Karpas-422 (cell line): ENCODE results near the gene IL2RG. TPM values are rescaled to one million over a fixed set of nuclear protein-coding genes. Genes with fewer than 3 reads are reported as not detected.

Experiments used
- DNase-seq: peaks from one replicate; pipeline ENCODE4 v3.0.0-alpha.2; 2015
- H2AFZ ChIP-seq: fragments of 200-600 bp; sonication (generic); 2 replicates; pipeline ENCODE4 v1.6.1; 2014; ENCODE audit warnings: antibody characterized with exemption, low read length, mixed read lengths
- H3K27ac ChIP-seq: fragments of 200-600 bp; sonication (generic); 2 replicates; pipeline ENCODE4 v1.5.1; 2014; ENCODE audit warnings: mild to moderate bottlenecking, low read length, moderate library complexity
- H3K27me3 ChIP-seq: fragments of 200-600 bp; sonication (generic); 2 replicates; pipeline ENCODE4 v1.6.1; 2014; ENCODE audit warnings: low read length, mixed read lengths
- H3K36me3 ChIP-seq: fragments of 200-600 bp; sonication (generic); 2 replicates; pipeline ENCODE4 v1.6.1; 2014; ENCODE audit warnings: low read length, mixed read lengths; ENCODE audit not compliant: insufficient read depth
- H3K4me1 ChIP-seq: fragments of 200-600 bp; sonication (generic); 2 replicates; pipeline ENCODE4 v1.6.1; 2014; ENCODE audit warnings: mild to moderate bottlenecking, low read length, mixed read lengths
- H3K4me2 ChIP-seq: fragments of 200-600 bp; sonication (generic); 2 replicates; pipeline ENCODE4 v1.6.1; 2014; ENCODE audit warnings: low read length, low read depth, mild to moderate bottlenecking; ENCODE audit not compliant: poor library complexity, severe bottlenecking
- H3K4me3 ChIP-seq: fragments of 200-600 bp; sonication (generic); 2 replicates; pipeline ENCODE4 v1.5.1; 2014; ENCODE audit warnings: mild to moderate bottlenecking, antibody characterized with exemption, low read length, mixed read lengths
- H3K79me2 ChIP-seq: fragments of 200-600 bp; sonication (generic); 2 replicates; pipeline ENCODE4 v1.6.1; 2014; ENCODE audit warnings: mild to moderate bottlenecking, low read length, mixed read lengths
- H3K9ac ChIP-seq: fragments of 200-600 bp; sonication (generic); 2 replicates; pipeline ENCODE4 v1.6.0; 2014; ENCODE audit warnings: low read length
- H3K9me2 ChIP-seq: fragments of 200-600 bp; sonication (generic), shearing (Covaris generic); replicated peaks from 2 replicates; pipeline ENCODE4 v1.6.0; 2014; ENCODE audit warnings: mild to moderate bottlenecking, low read length, moderate library complexity; ENCODE audit not compliant: insufficient read depth
- H3K9me3 ChIP-seq: fragments of 300-700, 200-600 bp; sonication (generic); 2 replicates; pipeline ENCODE4 v1.6.1; 2014; ENCODE audit warnings: low read length, mixed read lengths
- H4K20me1 ChIP-seq: fragments of 200-600 bp; sonication (generic); 2 replicates; pipeline ENCODE4 v1.6.1; 2014; ENCODE audit warnings: mild to moderate bottlenecking, antibody characterized with exemption, low read length, low read depth; ENCODE audit not compliant: insufficient read depth
- total RNA-seq: library from RNA; depleted of rRNA; stranded (reverse); fragments of >200 nt; shearing (Covaris generic); gene quantifications from 2 replicates; pipeline ENCODE4 v1.2.3, GENCODE V29; 2014; ENCODE audit warnings: low replicate concordance

IL2RG gene
- total RNA-seq, 1 experiment from 2014 or later, result 9.1 TPM

DNA sequence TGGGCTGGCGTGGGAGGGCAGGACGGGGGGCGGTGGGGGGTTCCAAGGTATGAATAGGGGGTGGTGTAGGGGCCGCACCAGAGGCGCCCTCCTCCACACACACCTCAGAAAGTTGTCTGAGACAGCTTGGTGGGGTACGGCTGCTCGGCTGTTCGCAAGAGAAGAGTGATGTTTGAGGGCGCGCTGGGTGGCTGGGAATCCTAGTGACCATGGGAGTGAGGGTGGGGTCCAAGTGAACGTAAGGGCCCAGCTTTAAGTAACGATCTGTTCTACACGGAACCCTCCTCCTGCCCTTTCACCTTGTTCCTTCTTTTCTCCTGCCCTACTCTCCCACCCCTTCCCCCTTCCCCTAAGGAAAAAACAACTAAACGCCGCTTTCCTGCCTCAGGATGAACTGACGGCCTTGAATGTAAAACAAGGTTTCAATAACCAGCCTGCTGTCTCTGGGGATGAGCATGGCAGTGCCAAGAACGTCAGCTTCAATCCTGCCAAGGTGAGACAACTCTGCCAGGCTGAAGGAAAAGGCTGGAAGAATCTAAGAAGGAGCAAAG lies 7.7 kb upstream of the IL2RG start:
- H3K9ac ChIP-seq, result peak overlapping the region; percentile 92
- H3K4me3 ChIP-seq, result peak overlapping the region; percentile 77
- no peak overlapping the region; the same call in 1 of the 2 replicates for H3K27ac ChIP-seq
- H3K9me3 ChIP-seq, result no peaks in the 10 kb centered on the region
- H3K9me2 ChIP-seq, result no peaks in the 10 kb centered on the region
- no peaks in the 10 kb centered on the region for H3K36me3 ChIP-seq
- H3K4me1 ChIP-seq, result peaks cover 12% of the 10 kb centered on the region
- peak overlapping the region; percentile 85 for H3K4me2 ChIP-seq
- no peak overlapping the region for H2AFZ ChIP-seq
- no peak for DNase-seq
- H3K27me3 ChIP-seq, result no peaks in the 10 kb centered on the region
- H4K20me1 ChIP-seq, result no peaks in the 10 kb centered on the region
- H3K79me2 ChIP-seq, result peaks cover 10% of the 10 kb centered on the region

- peak; percentile 89 for DNase-seq
- H3K4me3 ChIP-seq, result peak within 1 kb of the TSS; percentile 77
- peaks cover 12% of the 10 kb centered on the region for H3K4me1 ChIP-seq
- H3K79me2 ChIP-seq, result peaks cover 10% of the 10 kb centered on the region
- H3K27me3 ChIP-seq, result no peaks in the 10 kb centered on the region
- H4K20me1 ChIP-seq, result no peaks in the 10 kb centered on the region
- no peaks in the 10 kb centered on the region for H3K36me3 ChIP-seq
- 0 out of 2 replicates have a peak within 1 kb of the TSS, but pooled peaks have one; percentile 81 for H2AFZ ChIP-seq
- peak within 1 kb of the TSS; percentile 64 for H3K27ac ChIP-seq
- peak within 1 kb of the TSS; percentile 92 for H3K9ac ChIP-seq
- peak within 1 kb of the TSS; percentile 85 for H3K4me2 ChIP-seq
- H3K9me3 ChIP-seq, result no peaks in the 10 kb centered on the region
- H3K9me2 ChIP-seq, result no peaks in the 10 kb centered on the region
These were observed 6.9 kb upstream of the IL2RG start, which contains the start of gene MED12 for GRCh38 chrX:71118032-71118984. MED12 (plus strand) TSS chrX:71118596; CDS start chrX:71118755, 159 bp downstream.

DNA sequence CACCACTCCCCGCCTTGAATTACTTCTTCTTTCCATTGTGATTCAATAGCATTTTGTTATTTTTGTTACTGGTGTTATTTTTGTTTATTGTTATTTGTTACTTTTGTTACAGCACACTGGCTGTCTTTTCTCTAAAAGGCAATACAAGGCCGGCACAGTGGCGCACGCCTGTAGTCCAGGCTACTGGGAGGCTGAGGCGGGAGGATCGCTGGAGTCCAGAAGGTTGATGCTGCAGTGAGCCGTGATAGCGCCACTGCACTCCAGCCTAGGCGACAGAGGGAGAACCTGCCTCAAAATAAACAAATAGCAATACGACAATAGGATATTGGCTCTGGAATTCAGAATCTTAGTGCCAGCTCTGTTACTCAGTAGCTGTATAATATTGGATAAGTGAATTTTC lies 6.0 kb upstream of the IL2RG start:
- Histone ChIP-seq H3K4me1 (peaks cover 18% of the 10 kb centered on the region), H2AFZ (no peak overlapping the region), H3K4me3 (peak overlapping the region; percentile 77; the same call in 1 of the 2 replicates), H4K20me1 (no peaks in the 10 kb centered on the region), H3K27me3 (no peaks in the 10 kb centered on the region), H3K9me2 (no peaks in the 10 kb centered on the region), H3K27ac (no peak overlapping the region), H3K36me3 (no peaks in the 10 kb centered on the region), H3K9ac (peak overlapping the region; percentile 38), H3K4me2 (peak overlapping the region; percentile 85), H3K79me2 (peaks cover 10% of the 10 kb centered on the region), H3K9me3 (no peaks in the 10 kb centered on the region)
- DNase-seq, result no peak

- no peaks in the 10 kb centered on the region for H3K9me2 ChIP-seq
- peak overlapping the region; percentile 28 for H3K4me2 ChIP-seq
- peak overlapping the region; percentile 65; the same call in 1 of the 2 replicates for H2AFZ ChIP-seq
- DNase-seq, result no peak
- H3K9ac ChIP-seq, result no peak overlapping the region
- H3K4me3 ChIP-seq, result no peak overlapping the region
- H3K4me1 ChIP-seq, result peaks cover 17% of the 10 kb centered on the region
- H3K79me2 ChIP-seq, result no peaks in the 10 kb centered on the region
- H3K27me3 ChIP-seq, result no peaks in the 10 kb centered on the region
- no peaks in the 10 kb centered on the region for H3K9me3 ChIP-seq
- no peaks in the 10 kb centered on the region for H3K36me3 ChIP-seq
- H3K27ac ChIP-seq, result no peak overlapping the region
- no peaks in the 10 kb centered on the region for H4K20me1 ChIP-seq
These were observed 599 bp upstream of the IL2RG start for GRCh38 chrX:71111921-71112431.

DNA sequence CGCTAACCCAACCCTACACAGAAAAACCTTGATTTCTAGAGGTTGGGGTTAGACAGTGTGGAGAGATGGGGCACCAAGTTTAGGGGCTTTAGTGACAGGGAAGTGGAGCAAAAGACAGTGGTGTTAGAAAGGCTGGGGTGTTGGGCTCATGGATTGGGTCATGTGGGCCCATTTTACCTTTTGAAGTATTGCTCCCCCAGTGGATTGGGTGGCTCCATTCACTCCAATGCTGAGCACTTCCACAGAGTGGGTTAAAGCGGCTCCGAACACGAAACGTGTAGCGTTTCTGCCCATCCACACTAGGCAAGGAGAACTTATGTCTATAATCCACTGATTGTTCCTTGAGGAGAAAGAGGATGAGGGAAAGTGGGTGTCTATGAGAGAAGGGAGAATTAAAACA lies 2.3 kb downstream of the IL2RG start:
- Histone ChIP-seq H2AFZ (no peak overlapping the region), H3K79me2 (no peaks in the 10 kb centered on the region), H3K36me3 (no peaks in the 10 kb centered on the region), H3K4me1 (peaks cover 17% of the 10 kb centered on the region), H3K9me3 (no peaks in the 10 kb centered on the region), H3K9ac (no peak overlapping the region), H4K20me1 (no peaks in the 10 kb centered on the region), H3K27me3 (no peaks in the 10 kb centered on the region), H3K27ac (no peak overlapping the region), H3K4me3 (no peak overlapping the region), H3K4me2 (no peak overlapping the region), H3K9me2 (no peaks in the 10 kb centered on the region)
- DNase-seq, result no peak

- Histone ChIP-seq H3K9me2 (no peaks in the 10 kb centered on the region), H2AFZ (no peak overlapping the region), H3K79me2 (no peaks in the 10 kb centered on the region), H3K4me3 (no peak overlapping the region), H3K27me3 (no peaks in the 10 kb centered on the region), H4K20me1 (no peaks in the 10 kb centered on the region), H3K36me3 (no peaks in the 10 kb centered on the region), H3K4me2 (no peak overlapping the region), H3K4me1 (peaks cover 25% of the 10 kb centered on the region), H3K27ac (no peak overlapping the region), H3K9me3 (no peaks in the 10 kb centered on the region), H3K9ac (no peak overlapping the region)
- DNase-seq, result no peak
These were observed 3.5 kb downstream of the IL2RG start for GRCh38 chrX:71107762-71108360.

DNA sequence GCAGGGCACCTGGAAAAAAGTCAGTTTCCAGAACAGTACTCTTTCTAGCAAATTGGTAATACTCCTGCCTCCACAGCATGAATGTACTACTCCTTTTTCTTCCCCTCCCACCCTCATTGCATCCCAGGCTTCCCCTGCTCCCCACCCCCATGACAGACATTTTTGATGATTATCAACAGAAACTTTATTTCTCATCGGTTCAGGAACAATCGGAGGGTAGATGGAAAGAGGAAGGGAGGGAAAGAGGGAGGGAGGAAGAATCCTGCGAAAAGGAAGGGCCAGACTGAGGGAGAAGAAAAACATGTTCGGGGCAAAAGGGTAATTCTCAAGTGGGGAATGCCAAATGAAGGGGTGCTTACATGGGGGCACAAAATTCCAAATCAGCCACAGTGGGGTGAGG lies 4.1 kb downstream of the IL2RG start:
- Histone ChIP-seq H3K4me2 (no peak overlapping the region), H3K4me3 (no peak overlapping the region), H3K9me2 (no peaks in the 10 kb centered on the region), H3K9me3 (no peaks in the 10 kb centered on the region), H4K20me1 (no peaks in the 10 kb centered on the region), H2AFZ (no peak overlapping the region), H3K27ac (no peak overlapping the region), H3K27me3 (no peaks in the 10 kb centered on the region), H3K9ac (no peak overlapping the region), H3K79me2 (no peaks in the 10 kb centered on the region), H3K4me1 (peaks cover 19% of the 10 kb centered on the region), H3K36me3 (no peaks in the 10 kb centered on the region)
- DNase-seq, result no peak

DNA sequence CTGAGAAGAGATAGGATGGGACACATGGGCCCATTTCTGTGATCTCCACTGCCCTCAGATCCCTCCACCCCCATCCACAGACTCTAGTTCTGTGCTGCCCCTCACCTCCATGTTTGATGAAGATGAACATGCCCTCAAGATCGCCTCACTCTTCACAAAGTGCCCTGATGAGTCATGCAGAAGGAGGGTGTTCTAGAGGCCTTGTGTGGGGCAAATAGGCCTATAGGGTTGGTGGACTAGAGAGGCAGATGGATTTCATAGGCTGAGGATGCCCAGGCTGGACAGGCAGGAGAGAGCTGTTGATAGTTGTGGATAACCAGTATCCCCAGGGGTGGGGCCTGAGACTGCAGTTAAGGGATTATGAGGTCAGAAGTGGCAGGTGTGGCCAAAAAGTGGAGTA lies 5.0 kb downstream of the IL2RG start, which contains the start of gene CXorf65:
Gene CXorf65 (minus strand): TSS at position 314 of the 400 bp plus-strand sequence. CDS start 184 bp downstream, at position 130.
- DNase-seq, result no peak
- H3K79me2 ChIP-seq, result no peaks in the 10 kb centered on the region
- peaks cover 11% of the 10 kb centered on the region for H3K4me1 ChIP-seq
- H3K9me2 ChIP-seq, result no peaks in the 10 kb centered on the region
- H3K36me3 ChIP-seq, result no peaks in the 10 kb centered on the region
- H3K4me2 ChIP-seq, result no peak within 1 kb of the TSS
- H3K27ac ChIP-seq, result no peak within 1 kb of the TSS
- no peak within 1 kb of the TSS for H3K4me3 ChIP-seq
- no peaks in the 10 kb centered on the region for H3K9me3 ChIP-seq
- H3K9ac ChIP-seq, result no peak within 1 kb of the TSS
- H3K27me3 ChIP-seq, result no peaks in the 10 kb centered on the region
- no peak within 1 kb of the TSS for H2AFZ ChIP-seq
- no peaks in the 10 kb centered on the region for H4K20me1 ChIP-seq
